Endodermal cell (in vitro differentiated cells): ENCODE results near the gene CDH8. TPM values are rescaled to one million over a fixed set of nuclear protein-coding genes. Genes with fewer than 3 reads are reported as not detected.

Source experiments
- DNase-seq: peaks from one replicate; pipeline ENCODE4 v3.0.0-alpha.2; 2017
- H3K27ac ChIP-seq: 2 replicates; pipeline ENCODE4 v1.5.1; 2013; ENCODE audit warnings: mild to moderate bottlenecking, low read depth, low read length, moderate library complexity
- H3K27me3 ChIP-seq: 2 replicates; pipeline ENCODE4 v1.6.1; 2013; ENCODE audit warnings: mild to moderate bottlenecking, low read length, moderate library complexity; ENCODE audit not compliant: insufficient read depth, control insufficient read depth, poor library complexity, severe bottlenecking
- H3K36me3 ChIP-seq: 2 replicates; pipeline ENCODE4 v1.7.0; 2013; ENCODE audit warnings: mild to moderate bottlenecking, low read length, moderate library complexity; ENCODE audit not compliant: control insufficient read depth, insufficient read depth
- H3K4me1 ChIP-seq: one replicate; pipeline ENCODE4 v1.7.0; 2013; ENCODE audit warnings: low read length; ENCODE audit not compliant: control insufficient read depth, insufficient read depth
- H3K4me3 ChIP-seq: 2 replicates; pipeline ENCODE4 v1.5.1; 2013; ENCODE audit warnings: mild to moderate bottlenecking, low read length, moderate library complexity
- H3K9ac ChIP-seq: 2 replicates; pipeline ENCODE4 v1.6.1; 2013; ENCODE audit warnings: mild to moderate bottlenecking, low read length, moderate library complexity; ENCODE audit not compliant: poor library complexity, severe bottlenecking; ENCODE audit errors: extremely low read depth
- H3K9me3 ChIP-seq: 2 replicates; pipeline ENCODE4 v1.6.1; 2013; ENCODE audit warnings: mild to moderate bottlenecking, low read length, moderate library complexity; ENCODE audit not compliant: control insufficient read depth
- H3K27ac Mint-ChIP-seq: 2 replicates; pipeline ENCODE4 v1.8.0; 2020; ENCODE audit warnings: mixed read lengths
- H3K27me3 Mint-ChIP-seq: 2 replicates; pipeline ENCODE4 v1.8.0; 2021; ENCODE audit warnings: mild to moderate bottlenecking, mixed read lengths; ENCODE audit not compliant: insufficient read depth
- H3K36me3 Mint-ChIP-seq: 2 replicates; pipeline ENCODE4 v1.8.0; 2020; ENCODE audit warnings: low read depth, mixed read lengths
- H3K4me1 Mint-ChIP-seq: 2 replicates; pipeline ENCODE4 v1.8.0; 2020; ENCODE audit warnings: mixed read lengths
- H3K4me3 Mint-ChIP-seq: 2 replicates; pipeline ENCODE4 v1.8.0; 2020; ENCODE audit warnings: mild to moderate bottlenecking, moderate library complexity, mixed read lengths
- H3K9me3 Mint-ChIP-seq: 2 replicates; pipeline ENCODE4 v1.8.0; 2020; ENCODE audit warnings: mild to moderate bottlenecking, mixed read lengths
- CTCF ChIP-seq: fragments of 200-600 bp; sonication (generic); conservative IDR thresholded peaks from 2 replicates; pipeline ENCODE4 v1.5.0; 2021; ENCODE audit warnings: antibody characterized with exemption, mild to moderate bottlenecking
- WGBS, 2 experiments: methylation state at CpG; one replicate each; pipeline versions ENCODE4 v1.1.5 to v1.1.7; 2013; ENCODE audit warnings: missing lambda C conversion rate in 2 of 2, mixed read lengths in 1 of 2; ENCODE audit not compliant: insufficient coverage in 1 of 2, insufficient read length in 1 of 2; 5-methylcytosine and 5-hydroxymethylcytosine counted together
- total RNA-seq, 2 donors: library from RNA; stranded (reverse); fragmentation: NEBNext Ultra II Directional in 1 of 2; extraction: Animal tissue kit (Norgen Biotek cat#: 25700) in 1 of 2; gene quantifications; 2 replicates in 1 of 2; 3 replicates in 1 of 2; pipeline ENCODE4 v1.2.1, GENCODE V29; 2021

Gene CDH8
- total RNA-seq, 2 donors from 2014 or later = 13.9 to 27.2 TPM

- no peaks in the 10 kb centered on the region for H3K36me3 ChIP-seq
- no peak overlapping the region for H3K27ac ChIP-seq
- no peaks in the 10 kb centered on the region for H3K27me3 ChIP-seq
- H3K9ac ChIP-seq = no peak overlapping the region
- peaks cover 4% of the 10 kb centered on the region for H3K4me1 ChIP-seq
- Mint-ChIP-seq H3K9me3 (peaks cover 10% of the 10 kb centered on the region), H3K27me3 (peaks cover 2% of the 10 kb centered on the region), H3K4me3 (no peak overlapping the region), H3K4me1 (peaks cover 10% of the 10 kb centered on the region), H3K27ac (peak overlapping the region; percentile 34), H3K36me3 (no peaks in the 10 kb centered on the region)
- no peak for DNase-seq
- 72 to 86% methylated on average over 1 to 3 of the region's 4 CpGs for WGBS, 2 experiments
- H3K4me3 ChIP-seq = no peak overlapping the region
- TF ChIP-seq CTCF = no peak
- H3K9me3 ChIP-seq = peaks cover 10% of the 10 kb centered on the region
These were observed 67.2 kb downstream of the CDH8 start for GRCh38 chr16:61969077-61969382.

- Histone ChIP-seq H3K36me3 (no peaks in the 10 kb centered on the region), H3K4me3 (no peak overlapping the region), H3K27ac (no peak overlapping the region), H3K4me1 (peaks cover 4% of the 10 kb centered on the region), H3K27me3 (no peaks in the 10 kb centered on the region), H3K9me3 (peaks cover 10% of the 10 kb centered on the region), H3K9ac (no peak overlapping the region)
- peak; percentile 58 for DNase-seq
- 65 to 77% methylated on average over 3 to 7 of the region's 7 CpGs for WGBS, 2 experiments
- no peak for TF ChIP-seq CTCF
- Mint-ChIP-seq H3K27ac (no peak overlapping the region), H3K4me1 (peaks cover 10% of the 10 kb centered on the region), H3K27me3 (peaks cover 2% of the 10 kb centered on the region), H3K36me3 (no peaks in the 10 kb centered on the region), H3K9me3 (peaks cover 10% of the 10 kb centered on the region), H3K4me3 (no peak overlapping the region)
These were observed 67.8 kb downstream of the CDH8 start for GRCh38 chr16:61968242-61969076.

GRCh38 chr16:61957075-61957855 lies 79.0 kb downstream of the CDH8 start:
- no peaks in the 10 kb centered on the region for H3K27me3 ChIP-seq
- H3K9ac ChIP-seq = no peak overlapping the region
- H3K9me3 ChIP-seq = no peaks in the 10 kb centered on the region
- TF ChIP-seq CTCF = no peak
- peaks cover 34% of the 10 kb centered on the region for H3K4me1 Mint-ChIP-seq
- no peaks in the 10 kb centered on the region for H3K36me3 Mint-ChIP-seq
- no peak overlapping the region for H3K27ac Mint-ChIP-seq
- no peak for DNase-seq
- no peaks in the 10 kb centered on the region for H3K9me3 Mint-ChIP-seq
- no peaks in the 10 kb centered on the region for H3K4me1 ChIP-seq
- H3K4me3 Mint-ChIP-seq = no peak overlapping the region
- H3K4me3 ChIP-seq = no peak overlapping the region
- 40 to 55% methylated on average over 5 to 7 of the region's 8 CpGs for WGBS, 2 experiments
- no peak overlapping the region for H3K27ac ChIP-seq
- no peaks in the 10 kb centered on the region for H3K36me3 ChIP-seq
- H3K27me3 Mint-ChIP-seq = no peaks in the 10 kb centered on the region
